Stimulated activated CD4-positive, alpha-beta T cell treated with anti-CD3 and anti-CD28 coated beads, Interleukin-12 subunit alpha, Interleukin-12 subunit beta, amount 100 ng/mL, for 48 hours (primary cell): Measurements from ENCODE around the gene RAET1G.
"Not testable (repeated sequence)": the region's sequence is repeated elsewhere in the genome, so short reads cannot be mapped to it uniquely, and the experiment has no call there.

Source experiments
- DNase-seq, 3 donors: peaks; one replicate each; pipeline ENCODE4 v3.0.0-alpha.2; 2020; ENCODE audit warnings: low read depth in 2 of 3, low spot score in 1 of 3

RAET1G gene

GRCh38 chr6:149915970-149916865 lies 6.7 kb downstream of the RAET1G start:
- DNase-seq: no peak

GRCh38 chr6:149913540-149914240 lies 9.2 kb downstream of the RAET1G start:
- DNase-seq: no peak

GRCh38 chr6:149913085-149913484 lies 9.8 kb downstream of the RAET1G start:
- no peak for DNase-seq

- not testable (repeated sequence) for DNase-seq
Observed at GRCh38 chr6:149912680-149913079, 10.2 kb downstream of the RAET1G start.

- no peak for DNase-seq
Observed at GRCh38 chr6:149910721-149911151, 12.2 kb downstream of the RAET1G start.

DNA sequence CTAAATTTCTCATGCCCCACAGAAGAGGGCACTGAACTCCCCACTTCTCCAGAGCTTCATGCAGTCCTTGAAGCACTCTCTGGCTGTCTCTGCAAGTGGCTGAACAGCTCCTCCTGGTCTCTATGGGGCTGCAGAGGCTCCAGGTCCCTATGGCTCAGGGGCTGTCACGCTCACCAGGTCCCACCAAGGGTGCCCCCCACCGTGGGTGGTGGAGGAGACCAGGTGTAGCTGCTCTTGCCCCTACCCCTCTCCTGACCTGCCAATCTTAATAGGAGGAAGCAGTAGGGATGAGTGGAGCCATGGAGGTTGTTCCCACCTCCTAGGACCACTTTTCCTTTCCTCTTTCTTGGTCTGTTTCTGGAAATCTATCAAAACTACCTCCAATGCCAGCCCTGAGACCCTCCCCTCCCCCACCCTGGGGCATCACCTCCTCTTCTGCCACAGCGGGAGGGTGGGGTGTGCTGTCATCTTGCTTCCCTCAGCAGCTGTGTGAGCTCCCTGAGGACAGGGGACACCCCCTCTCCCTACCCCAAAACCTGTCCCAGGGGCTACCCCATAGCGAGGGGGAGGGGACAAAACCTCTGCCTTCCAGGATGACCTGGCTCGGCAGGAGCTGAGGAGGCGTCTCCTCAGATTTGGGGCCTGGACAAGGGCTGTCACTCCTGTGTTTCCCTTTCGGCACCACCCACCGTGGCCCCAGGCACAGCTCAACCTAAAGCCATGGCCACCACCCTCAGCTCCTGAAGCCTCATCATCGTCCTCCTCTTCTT lies 13.0 kb downstream of the RAET1G start:
- no peak for DNase-seq

DNA sequence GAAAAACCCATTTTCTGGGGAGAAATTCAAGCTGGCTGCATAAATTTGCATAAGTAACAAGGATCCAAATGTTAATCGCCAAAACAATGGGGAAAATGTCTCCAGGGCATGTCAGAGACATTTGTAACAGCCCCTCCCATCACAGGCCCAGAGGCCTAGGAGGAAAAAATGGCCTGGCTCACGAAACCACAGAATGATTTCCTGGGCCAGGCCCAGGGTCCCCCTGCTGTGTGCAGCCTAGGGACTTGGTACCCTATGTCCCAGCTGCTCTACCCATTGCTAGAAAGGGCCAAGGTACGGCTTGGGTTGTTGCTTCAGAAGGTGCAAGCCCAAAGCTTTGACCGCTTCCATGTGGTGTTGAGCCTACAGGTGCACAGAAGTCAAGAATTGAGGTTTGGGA lies 14.4 kb downstream of the RAET1G start:
- not testable (repeated sequence) for DNase-seq

- DNase-seq: no peak
Observed at GRCh38 chr6:149907317-149907716, 15.6 kb downstream of the RAET1G start.

GRCh38 chr6:149906405-149906804 lies 16.5 kb downstream of the RAET1G start:
- no peak for DNase-seq

DNA sequence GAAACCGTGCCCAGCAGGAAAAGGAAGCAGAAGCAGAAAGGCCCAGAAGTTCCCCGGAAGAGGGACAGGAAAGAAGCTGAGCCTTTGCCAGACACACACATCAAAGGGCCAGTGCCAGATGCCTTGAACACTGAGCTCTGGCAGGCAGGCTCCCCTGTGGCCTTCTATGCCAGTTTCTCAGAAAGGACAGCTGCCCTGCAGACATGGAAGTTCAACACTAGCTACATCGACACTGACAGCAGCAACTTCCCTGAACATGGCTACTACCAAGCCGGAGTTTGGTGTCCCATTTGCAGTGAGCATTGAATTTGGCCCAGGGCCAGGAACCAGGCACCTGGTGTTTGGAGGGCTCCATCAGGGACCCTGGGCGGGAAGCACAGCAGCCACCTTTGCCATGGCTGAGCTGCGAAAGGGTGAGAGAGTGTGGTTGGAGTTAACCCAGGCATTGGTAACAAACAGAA lies 17.0 kb downstream of the RAET1G start:
- DNase-seq: no peak

DNA sequence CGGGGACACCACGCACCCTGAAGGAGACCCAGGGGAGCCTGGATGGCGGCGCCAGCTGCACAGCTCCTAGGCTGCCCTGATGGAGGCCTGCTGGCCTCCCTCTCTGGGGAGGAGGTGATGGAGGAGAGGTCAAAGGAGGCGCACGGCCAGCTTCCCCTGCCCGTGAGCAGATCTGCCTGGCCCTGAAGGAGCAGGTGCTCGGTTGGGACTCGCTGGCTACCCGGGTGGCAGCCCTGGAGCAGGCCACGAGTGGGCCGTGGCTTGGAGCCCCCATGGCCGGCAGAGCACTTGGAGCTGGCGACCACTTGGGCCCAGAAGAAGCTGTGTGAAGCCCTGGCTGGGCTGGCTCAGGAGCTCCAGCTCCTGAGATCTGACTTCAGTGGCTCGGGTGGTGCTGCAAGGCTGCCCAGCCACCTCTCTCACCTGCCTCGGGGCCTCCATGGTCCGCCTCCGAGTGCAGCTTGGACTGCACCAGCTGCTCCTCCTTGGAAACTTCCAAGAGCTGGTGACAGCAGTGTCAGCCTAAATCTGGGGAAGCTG lies 17.5 kb downstream of the RAET1G start:
- DNase-seq: no peak

GRCh38 chr6:149904661-149905370 lies 18.1 kb downstream of the RAET1G start:
- DNase-seq: no peak

DNA sequence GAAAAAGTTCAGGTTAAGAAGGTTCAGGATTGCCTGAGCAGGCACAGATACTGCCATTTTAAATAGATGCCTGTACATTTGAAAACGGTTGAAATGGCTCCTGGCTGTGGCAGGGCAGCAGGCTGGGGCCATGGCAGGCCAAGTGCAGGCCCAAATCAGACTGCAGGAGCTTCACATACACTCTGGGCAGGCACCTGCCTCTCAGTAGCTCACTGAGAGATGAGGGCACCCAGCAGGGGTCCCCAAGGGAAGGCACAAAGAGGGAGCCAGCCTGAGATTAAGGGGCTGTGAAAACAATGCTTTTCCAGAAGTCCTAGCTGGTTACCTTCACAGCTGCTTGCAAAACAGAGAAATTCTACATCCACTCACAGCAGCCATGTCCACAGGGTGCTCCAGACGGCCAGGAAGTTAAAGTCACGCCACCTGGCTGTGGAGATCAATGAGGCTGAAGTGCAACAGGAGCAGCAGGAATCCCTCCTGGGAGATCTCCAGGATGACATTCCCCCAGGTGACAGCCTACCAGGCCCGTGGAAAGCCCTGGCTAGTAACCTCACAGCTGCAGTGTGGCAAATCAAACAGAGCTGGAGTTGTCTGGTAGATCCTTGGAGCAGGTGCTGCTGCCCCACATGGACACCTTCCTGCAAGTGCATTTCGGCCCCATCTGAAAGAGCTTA lies 18.8 kb downstream of the RAET1G start:
- no peak for DNase-seq

DNA sequence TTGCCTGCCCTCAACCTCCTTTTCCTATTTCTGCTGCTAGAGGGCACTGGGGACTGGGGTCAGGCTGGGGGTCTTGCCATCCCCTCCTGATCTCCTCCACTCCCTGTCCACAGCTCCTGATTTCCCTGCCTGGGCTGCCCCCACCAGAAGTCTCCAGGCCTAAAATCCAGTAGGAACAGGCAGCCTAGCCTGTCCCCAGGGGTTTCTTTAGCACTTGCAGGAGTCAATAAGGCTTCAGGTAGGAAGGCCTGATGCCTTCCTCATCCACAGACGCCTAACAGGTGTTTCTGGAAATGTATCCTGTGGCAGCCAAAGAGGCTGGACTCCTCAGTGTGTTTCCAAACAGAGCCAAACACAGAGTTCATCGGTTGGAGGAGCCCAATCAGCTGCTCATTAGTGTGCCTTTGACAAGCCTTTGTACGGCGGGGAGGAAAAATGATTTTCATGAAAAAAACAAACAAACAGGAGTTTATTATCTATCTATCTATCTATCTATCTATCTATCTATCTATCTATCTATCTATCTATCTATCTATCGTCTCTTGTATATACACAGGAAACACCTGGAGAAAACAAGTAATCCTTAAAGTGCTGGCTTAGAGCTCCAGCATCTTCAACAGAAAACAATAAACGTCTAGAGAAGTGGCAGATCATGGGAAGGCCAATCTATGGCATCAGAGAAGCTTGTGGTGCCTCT lies 21.3 kb downstream of the RAET1G start:
- no peak for DNase-seq

DNA sequence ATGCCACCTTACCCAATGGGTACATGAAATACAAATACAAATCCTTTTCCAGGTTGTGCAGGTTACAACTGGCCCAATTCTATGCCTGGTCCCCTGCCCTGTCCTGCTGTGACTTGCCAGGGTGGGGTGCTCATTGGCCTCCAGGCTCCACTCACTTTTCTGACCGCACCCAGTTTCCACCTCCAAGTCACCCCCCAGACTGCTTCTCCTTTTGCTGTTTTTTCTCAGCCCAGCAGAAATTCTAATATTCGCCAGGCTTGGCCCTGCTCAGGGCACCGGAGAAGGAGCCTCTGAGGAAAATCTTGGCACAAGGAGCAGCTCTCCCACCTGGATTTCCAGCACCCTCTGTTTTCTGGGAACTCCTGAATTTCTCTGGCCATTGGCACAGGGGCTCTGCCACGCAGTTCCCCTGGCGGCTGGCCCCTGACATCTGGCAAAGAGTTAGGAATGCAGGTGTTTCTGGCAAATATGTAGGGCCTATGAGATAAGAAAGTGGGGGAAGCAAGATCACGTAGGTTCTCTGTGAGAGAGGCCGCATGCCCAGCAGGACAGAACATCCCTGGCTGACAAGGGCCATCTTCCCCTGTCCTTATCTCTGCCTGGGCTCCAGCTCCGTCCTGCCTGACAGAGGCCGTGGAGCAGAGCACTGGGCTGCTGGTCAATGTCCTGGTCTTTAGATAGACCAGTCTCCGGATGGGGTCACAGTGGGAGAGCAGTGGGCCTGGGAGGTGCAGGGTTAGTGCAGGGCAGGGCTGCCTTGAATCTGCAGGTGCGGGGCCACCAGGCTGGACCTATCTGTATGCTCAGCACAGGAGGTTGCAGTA lies 22.1 kb downstream of the RAET1G start:
- no peak for DNase-seq

DNA sequence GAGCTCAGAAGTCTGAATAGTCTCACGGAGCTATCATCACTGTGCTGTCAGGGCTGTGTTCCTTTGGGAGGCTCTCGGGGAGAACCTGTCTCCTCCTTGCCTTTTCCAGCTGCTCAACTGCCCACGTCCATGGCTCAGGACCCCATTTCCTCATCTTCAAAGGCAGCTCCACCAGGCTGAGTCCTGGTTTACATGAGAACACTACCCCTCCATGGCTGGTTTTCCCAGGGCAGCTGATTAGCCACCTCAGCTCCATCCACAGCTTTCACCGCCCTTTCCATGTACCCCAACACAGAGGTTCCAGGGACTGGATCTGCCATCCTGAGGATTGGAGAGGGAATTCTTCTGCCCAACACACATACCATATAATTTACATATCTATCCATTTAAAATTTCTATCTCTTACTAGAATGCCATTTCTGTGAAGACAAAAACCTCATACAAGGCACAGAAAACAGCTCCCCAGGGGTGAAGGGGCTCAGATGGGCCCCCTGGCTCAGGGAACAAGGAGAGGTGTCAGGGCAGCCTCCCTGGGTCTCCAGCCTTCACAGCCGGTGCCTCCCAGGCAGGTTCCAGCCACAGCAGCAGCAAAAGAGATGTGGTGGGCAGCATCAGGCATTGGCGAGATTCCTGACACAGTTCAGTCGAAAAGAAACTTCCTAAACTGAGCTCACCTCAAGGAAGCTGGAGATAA lies 22.8 kb downstream of the RAET1G start:
- DNase-seq: no peak

- DNase-seq: no peak
Observed at GRCh38 chr6:149899486-149899885, 23.4 kb downstream of the RAET1G start.

- no peak for DNase-seq
Observed at GRCh38 chr6:149898966-149899365, 24.0 kb downstream of the RAET1G start.
